H9 (cell line): Measurements from ENCODE around the gene EPB41L1. TPM values are rescaled to one million over a fixed set of nuclear protein-coding genes. Genes with fewer than 3 reads are reported as not detected.

ENCODE experiments used
- DNase-seq: peaks from one replicate; pipeline ENCODE4 v3.0.0-alpha.2; 2017
- H2AFZ ChIP-seq: one replicate; pipeline ENCODE4 v1.6.1; 2013; ENCODE audit warnings: mild to moderate bottlenecking, low read length, control low read depth, moderate library complexity
- H2AK5ac ChIP-seq: 2 replicates; pipeline ENCODE4 v1.6.1; 2013; ENCODE audit warnings: low read length, control low read depth, mixed read lengths; ENCODE audit not compliant: insufficient read length
- H2BK120ac ChIP-seq: one replicate; pipeline ENCODE4 v1.6.1; 2013; ENCODE audit warnings: low read depth, mild to moderate bottlenecking, low read length, control low read depth, inconsistent platforms; ENCODE audit not compliant: poor library complexity, severe bottlenecking
- H2BK12ac ChIP-seq: 2 replicates; pipeline ENCODE4 v1.6.1; 2013; ENCODE audit warnings: low read length, control low read depth, mixed read lengths, low read depth; ENCODE audit not compliant: insufficient read length
- H2BK15ac ChIP-seq: 2 replicates; pipeline ENCODE4 v1.6.1; 2013; ENCODE audit warnings: low read depth, low read length, control low read depth
- H2BK20ac ChIP-seq: one replicate; pipeline ENCODE4 v1.6.1; 2013; ENCODE audit warnings: low read depth, mild to moderate bottlenecking, low read length, control low read depth, inconsistent platforms; ENCODE audit not compliant: poor library complexity, severe bottlenecking
- H2BK5ac ChIP-seq: 2 replicates; pipeline ENCODE4 v1.6.1; 2013; ENCODE audit warnings: low read length, control low read depth, mixed read lengths; ENCODE audit not compliant: insufficient read length
- H3K14ac ChIP-seq: 2 replicates; pipeline ENCODE4 v1.6.1; 2013; ENCODE audit warnings: low read length, control low read depth; ENCODE audit not compliant: insufficient read depth
- H3K18ac ChIP-seq: 2 replicates; pipeline ENCODE4 v1.6.1; 2013; ENCODE audit warnings: low read depth, mild to moderate bottlenecking, mixed read lengths, low read length, control low read depth; ENCODE audit not compliant: insufficient read length
- H3K23ac ChIP-seq: 2 replicates; pipeline ENCODE4 v1.6.1; 2013; ENCODE audit warnings: low read length, control low read depth, mixed read lengths, low read depth; ENCODE audit not compliant: insufficient read length
- H3K23me2 ChIP-seq: 2 replicates; pipeline ENCODE4 v1.6.1; 2013; ENCODE audit warnings: low read depth, mild to moderate bottlenecking, mixed read lengths, low read length, control low read depth; ENCODE audit not compliant: insufficient read length, poor library complexity, severe bottlenecking
- H3K27ac ChIP-seq: 2 replicates; pipeline ENCODE4 v1.5.1; 2013; ENCODE audit warnings: low read length, control low read depth, mixed read lengths, low read depth; ENCODE audit not compliant: insufficient read length
- H3K27me3 ChIP-seq: 2 replicates; pipeline ENCODE4 v1.6.1; 2013; ENCODE audit warnings: low read length, control low read depth, inconsistent platforms; ENCODE audit not compliant: insufficient read depth
- H3K4ac ChIP-seq: 2 replicates; pipeline ENCODE4 v1.6.1; 2013; ENCODE audit warnings: low read depth, mild to moderate bottlenecking, control low read depth, inconsistent platforms, low read length, moderate library complexity
- H3K4me1 ChIP-seq: 2 replicates; pipeline ENCODE4 v1.6.1; 2013; ENCODE audit warnings: low read length, control low read depth, inconsistent platforms; ENCODE audit not compliant: insufficient read depth
- H3K4me2 ChIP-seq: 2 replicates; pipeline ENCODE4 v1.6.1; 2013; ENCODE audit warnings: low read length, control low read depth, mixed read lengths; ENCODE audit not compliant: insufficient read length, insufficient read depth
- H3K56ac ChIP-seq: 2 replicates; pipeline ENCODE4 v1.6.1; 2013; ENCODE audit warnings: low read depth, mild to moderate bottlenecking, mixed read lengths, low read length, control low read depth; ENCODE audit not compliant: insufficient read length
- H3K79me1 ChIP-seq: 2 replicates; pipeline ENCODE4 v1.6.1; 2013; ENCODE audit warnings: low read depth, mild to moderate bottlenecking, moderate library complexity, low read length, control low read depth, inconsistent platforms; ENCODE audit not compliant: insufficient read depth, poor library complexity, severe bottlenecking
- H3K79me2 ChIP-seq: 2 replicates; pipeline ENCODE4 v1.6.1; 2013; ENCODE audit warnings: low read length, control low read depth, inconsistent platforms; ENCODE audit not compliant: insufficient read depth
- H3K9ac ChIP-seq: 2 replicates; pipeline ENCODE4 v1.6.1; 2013; ENCODE audit warnings: low read length, control low read depth, mixed read lengths; ENCODE audit not compliant: insufficient read length; ENCODE audit errors: extremely low read depth
- H3K9me3 ChIP-seq: one replicate; pipeline ENCODE4 v1.6.1; 2013; ENCODE audit warnings: low read depth, low read length, inconsistent platforms; ENCODE audit not compliant: control insufficient read depth
- H3T11ph ChIP-seq: one replicate; pipeline ENCODE4 v1.6.1; 2013; ENCODE audit warnings: mild to moderate bottlenecking, low read length, control low read depth, inconsistent platforms
- H4K20me1 ChIP-seq: one replicate; pipeline ENCODE4 v1.6.1; 2013; ENCODE audit not compliant: control insufficient read depth, insufficient read length, insufficient read depth
- H4K5ac ChIP-seq: 2 replicates; pipeline ENCODE4 v1.6.1; 2013; ENCODE audit warnings: low read depth, mild to moderate bottlenecking, mixed read lengths, low read length, control low read depth; ENCODE audit not compliant: insufficient read length
- H4K8ac ChIP-seq: replicated peaks from 2 replicates; pipeline ENCODE4 v1.6.1; 2013; ENCODE audit warnings: low read length, control low read depth, mixed read lengths, low read depth; ENCODE audit not compliant: insufficient read length
- H4K91ac ChIP-seq: 2 replicates; pipeline ENCODE4 v1.6.1; 2013; ENCODE audit warnings: low read depth, mild to moderate bottlenecking, moderate library complexity, mixed read lengths, low read length, control low read depth; ENCODE audit not compliant: insufficient read length
- H3K27ac Mint-ChIP-seq, 3 experiments: 2 replicates in 2 of 3; 3 replicates in 1 of 3; pipeline ENCODE4 v1.8.0; 2020 to 2021; ENCODE audit warnings: mixed read lengths in 3 of 3, mild to moderate bottlenecking in 1 of 3, moderate library complexity in 1 of 3
- H3K27me3 Mint-ChIP-seq: 2 replicates; pipeline ENCODE4 v1.8.0; 2021; ENCODE audit warnings: low read depth, mild to moderate bottlenecking, moderate library complexity, mixed read lengths
- H3K36me3 Mint-ChIP-seq, 3 experiments: 2 replicates in 2 of 3; 3 replicates in 1 of 3; pipeline ENCODE4 v1.8.0; 2020 to 2021; ENCODE audit warnings: low read depth in 3 of 3, mixed read lengths in 3 of 3; ENCODE audit not compliant: insufficient read depth in 1 of 3
- H3K4me1 Mint-ChIP-seq, 2 experiments: 2 replicates each; pipeline ENCODE4 v1.8.0; 2020; ENCODE audit warnings: mixed read lengths in 2 of 2
- H3K4me3 Mint-ChIP-seq, 2 experiments: 2 replicates in 1 of 2; 3 replicates in 1 of 2; pipeline ENCODE4 v1.8.0; 2020 to 2021; ENCODE audit warnings: mild to moderate bottlenecking in 2 of 2, mixed read lengths in 2 of 2, moderate library complexity in 1 of 2
- H3K9me3 Mint-ChIP-seq, 2 experiments: 2 replicates in 1 of 2; 3 replicates in 1 of 2; pipeline ENCODE4 v1.8.0; 2020; ENCODE audit warnings: mild to moderate bottlenecking in 2 of 2, mixed read lengths in 2 of 2, moderate library complexity in 1 of 2
- CTCF ChIP-seq: fragments of 200-600 bp; sonication (generic); conservative IDR thresholded peaks from 3 replicates; pipeline ENCODE4 v1.8.0; 2021; ENCODE audit warnings: antibody characterized with exemption, mild to moderate bottlenecking
- WGBS: extraction: QIAGEN DNeasy Blood & Tissue Kit; methylation state at CpG from one replicate; pipeline ENCODE4 v1.1.7; 2013; ENCODE audit warnings: missing lambda C conversion rate, low lambda C conversion rate, mixed read lengths; ENCODE audit not compliant: insufficient read length; ENCODE audit errors: extremely low coverage; 5-methylcytosine and 5-hydroxymethylcytosine counted together
- total RNA-seq: library from RNA; stranded (reverse); gene quantifications from 2 replicates; pipeline ENCODE4 v1.2.1, GENCODE V29; 2021

The EPB41L1 gene
- total RNA-seq, 1 experiment from 2014 or later, result 31.1 TPM

DNA sequence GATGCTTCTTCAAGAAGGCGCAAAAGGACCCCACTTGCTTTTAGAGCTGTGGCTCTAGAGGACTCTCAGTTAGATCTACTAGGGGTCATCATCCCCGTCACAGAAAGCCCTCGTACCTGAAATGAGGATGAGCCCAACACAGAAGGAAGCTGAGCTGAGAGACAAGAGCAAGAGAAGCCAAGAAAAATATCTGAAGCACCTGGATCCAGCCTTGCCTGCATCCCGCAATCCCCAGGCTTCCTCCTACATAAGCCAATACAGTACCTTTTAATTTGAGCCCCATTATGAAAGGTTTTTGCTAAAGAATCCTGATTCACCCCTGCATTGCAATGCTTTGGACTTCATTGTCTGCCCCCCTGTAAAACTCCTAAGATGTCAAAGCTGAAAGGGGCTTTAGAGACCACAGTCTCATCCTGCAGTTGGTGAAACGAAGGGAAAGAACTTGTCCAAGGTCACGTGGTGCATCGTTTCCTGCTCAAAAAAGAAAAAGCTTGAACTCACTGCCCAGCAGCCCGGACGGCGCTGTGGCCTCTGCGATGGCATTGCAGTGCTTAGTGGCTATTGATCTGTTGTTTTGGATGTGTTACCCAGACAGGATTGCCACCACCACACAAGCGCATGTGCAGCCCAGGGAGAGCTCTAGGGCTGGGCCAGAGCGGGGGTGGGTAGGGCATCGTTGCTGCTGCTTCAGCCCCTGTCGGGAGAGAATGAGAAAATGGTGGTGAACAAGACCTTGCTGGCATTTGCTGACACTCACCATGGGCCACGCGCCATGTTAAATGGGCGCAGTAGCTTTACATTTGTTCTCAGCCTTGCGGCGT is 110.1 kb downstream of the EPB41L1 start:
- Histone ChIP-seq H2BK12ac (no peak overlapping the region), H4K5ac (no peak overlapping the region), H4K8ac (no peak overlapping the region), H2AK5ac (no peak overlapping the region), H2AFZ (no peak overlapping the region), H3K23ac (no peak overlapping the region), H3K79me1 (no peaks in the 10 kb centered on the region), H3K27me3 (no peaks in the 10 kb centered on the region), H3K9ac (no peak overlapping the region), H4K91ac (no peak overlapping the region), H3K4me1 (0 out of 2 replicates have a peak, but pooled peaks cover 3% of the 10 kb centered on the region), H3K56ac (no peak overlapping the region), H3K79me2 (no peaks in the 10 kb centered on the region), H4K20me1 (no peaks in the 10 kb centered on the region), H2BK20ac (no peak overlapping the region), H2BK5ac (no peak overlapping the region), H3K4ac (no peak overlapping the region), H2BK120ac (no peak overlapping the region), H3K18ac (no peak overlapping the region), H2BK15ac (no peak overlapping the region), H3K23me2 (no peaks in the 10 kb centered on the region), H3K4me2 (no peak overlapping the region), H3K14ac (no peak overlapping the region), H3K9me3 (no peaks in the 10 kb centered on the region), H3T11ph (no peak overlapping the region), H3K27ac (no peak overlapping the region)
- H3K9me3 Mint-ChIP-seq, result no peaks in the 10 kb centered on the region
- H3K27me3 Mint-ChIP-seq, result no peaks in the 10 kb centered on the region; the same call in 1 of the 2 replicates
- H3K36me3 Mint-ChIP-seq, result no peaks in the 10 kb centered on the region
- H3K4me1 Mint-ChIP-seq, result peaks cover 14 to 23% of the 10 kb centered on the region in 2 experiments
- no CpG with 5 or more reads among the region's 20 CpGs for WGBS
- H3K4me3 Mint-ChIP-seq, result no peak overlapping the region
- H3K27ac Mint-ChIP-seq, result no peak overlapping the region
- TF ChIP-seq CTCF, result no peak
- DNase-seq, result no peak
